ENCODE results near the gene LMX1B. TPM values are rescaled to one million over a fixed set of nuclear protein-coding genes. Genes with fewer than 3 reads are reported as not detected.

LMX1B gene
- polyA plus RNA-seq, 1 of the 3 experiments (the other 2 are of a cell fraction) = not detected

DNA sequence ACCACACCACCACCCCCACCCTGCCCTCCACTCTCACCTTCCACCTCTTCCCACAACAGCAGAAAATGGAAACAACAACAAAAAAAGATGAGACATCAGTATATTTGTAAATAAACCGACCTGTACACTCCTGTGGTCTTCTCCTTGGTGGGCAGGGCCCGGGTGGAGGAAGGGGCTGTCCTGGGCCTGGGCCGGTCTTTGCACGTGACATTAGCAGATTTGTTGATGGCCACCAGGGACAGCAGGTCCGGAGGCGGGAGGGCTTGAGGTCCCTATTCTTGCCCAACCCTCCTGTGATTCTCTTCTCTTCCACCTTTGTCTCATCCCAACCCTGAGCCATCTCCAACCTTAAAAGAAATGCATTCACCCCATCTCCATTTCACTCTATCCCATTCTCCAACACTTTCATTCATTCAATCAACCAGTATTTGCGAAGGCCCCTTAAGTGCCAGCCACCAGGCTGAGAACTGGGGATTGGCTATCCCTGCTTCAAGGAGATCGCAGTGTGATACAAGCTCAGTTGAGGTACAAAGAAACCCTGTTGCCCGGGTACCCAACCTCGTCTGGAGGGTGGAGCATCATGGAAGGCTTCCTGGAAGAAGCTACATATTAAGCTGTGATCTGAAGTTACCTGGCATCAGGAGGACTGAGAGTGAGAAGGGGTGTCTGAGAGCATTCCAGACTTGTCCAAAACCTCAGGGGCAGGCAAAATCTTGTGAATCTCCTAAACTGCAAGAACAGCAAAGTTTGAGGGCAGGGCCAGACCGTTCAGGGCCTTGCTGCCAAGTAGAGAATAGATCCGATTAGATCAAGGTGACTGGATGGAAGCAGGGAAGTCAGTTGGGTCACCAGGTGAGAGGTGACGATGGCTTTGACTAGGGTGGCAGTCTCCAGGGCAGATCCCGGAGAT is 87.4 kb downstream of the LMX1B start (continued):
- TF ChIP-seq REST (IDR thresholded peaks at IDR 0.05; ENCODE audit: low read depth, low read length) (no peak), EZH2phosphoT487 (IDR thresholded peaks at IDR 0.05; ENCODE audit: borderline replicate concordance, low read depth) (no peak), NFIC (IDR thresholded peaks at IDR 0.05; ENCODE audit: borderline replicate concordance) (no peak), EP300 (IDR thresholded peaks at IDR 0.05; ENCODE audit: borderline replicate concordance in 1 of 2, low read depth in 1 of 2, low read length in 1 of 2) (no peak), SMC3 (IDR thresholded peaks at IDR 0.05; ENCODE audit: low read depth, low read length) (no peak), MXI1 (IDR thresholded peaks at IDR 0.05; ENCODE audit: low read depth, low read length) (no peak)

- Histone ChIP-seq H2AFZ (ENCODE audit: low read depth) (no peak overlapping the region), H3K9ac (no peak overlapping the region), H3K4me3 (ENCODE audit: low read depth in 2 of 2, low read length in 1 of 2) (no peak overlapping the region), H3F3A (replicated peaks; ENCODE audit: insufficient read depth) (no peaks in the 10 kb centered on the region), H3K27me3 (ENCODE audit: insufficient read depth) (peaks cover 39% of the 10 kb centered on the region; the same call in 1 of the 2 replicates), H4K20me1 (ENCODE audit: insufficient read depth) (no peaks in the 10 kb centered on the region), H3K9me2 (no peaks in the 10 kb centered on the region), H3K9me3 (no peaks in the 10 kb centered on the region), H3K36me3 (replicated peaks in 1 of 2; ENCODE audit: control insufficient read depth in 1 of 2, insufficient read depth in 2 of 2, low read length in 1 of 2) (no peaks in the 10 kb centered on the region), H3K4me2 (no peak overlapping the region), H3K4me1 (ENCODE audit: control insufficient read depth in 1 of 2, insufficient read depth in 2 of 2, low read depth in 1 of 2, low read length in 1 of 2) (peaks cover 0 to 5% of the 10 kb centered on the region in 2 experiments; a peak in 1 of 4 replicates), H3K79me2 (ENCODE audit: insufficient read depth) (no peaks in the 10 kb centered on the region), H3K27ac (ENCODE audit: low read depth in 2 of 2, low read length in 1 of 2) (no peak overlapping the region)
- 46% methylated on average over 9 of the region's 9 CpGs for WGBS (ENCODE audit: low lambda C conversion rate)
- DNase-seq = peak; percentile 25
- no peak for TF ChIP-seq TEAD4 (IDR thresholded peaks at IDR 0.05; ENCODE audit: borderline replicate concordance, insufficient read depth)
- no peak for TF ChIP-seq CHD2 (IDR thresholded peaks at IDR 0.05; ENCODE audit: low read length, partially characterized antibody)
- TF ChIP-seq, protein P1, sequence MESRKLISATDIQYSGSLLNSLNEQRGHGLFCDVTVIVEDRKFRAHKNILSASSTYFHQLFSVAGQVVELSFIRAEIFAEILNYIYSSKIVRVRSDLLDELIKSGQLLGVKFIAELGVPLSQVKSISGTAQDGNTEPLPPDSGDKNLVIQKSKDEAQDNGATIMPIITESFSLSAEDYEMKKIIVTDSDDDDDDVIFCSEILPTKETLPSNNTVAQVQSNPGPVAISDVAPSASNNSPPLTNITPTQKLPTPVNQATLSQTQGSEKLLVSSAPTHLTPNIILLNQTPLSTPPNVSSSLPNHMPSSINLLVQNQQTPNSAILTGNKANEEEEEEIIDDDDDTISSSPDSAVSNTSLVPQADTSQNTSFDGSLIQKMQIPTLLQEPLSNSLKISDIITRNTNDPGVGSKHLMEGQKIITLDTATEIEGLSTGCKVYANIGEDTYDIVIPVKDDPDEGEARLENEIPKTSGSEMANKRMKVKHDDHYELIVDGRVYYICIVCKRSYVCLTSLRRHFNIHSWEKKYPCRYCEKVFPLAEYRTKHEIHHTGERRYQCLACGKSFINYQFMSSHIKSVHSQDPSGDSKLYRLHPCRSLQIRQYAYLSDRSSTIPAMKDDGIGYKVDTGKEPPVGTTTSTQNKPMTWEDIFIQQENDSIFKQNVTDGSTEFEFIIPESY (IDR thresholded peaks at IDR 0.05; ENCODE audit: borderline replicate concordance, low read depth) = no peak
- no peak for TF ChIP-seq MEF2A (IDR thresholded peaks at IDR 0.05; ENCODE audit: borderline replicate concordance, low read depth)
- no peak for TF ChIP-seq CTCF (IDR thresholded peaks at IDR 0.05)
- CTCF ChIA-PET = interaction anchor here (0.6 to 10.9 kb wide), 18 partner anchors 12 to 232 kb away, joined by 3 to 502 read pairs (median 6); no protein-coding TSS in a partner anchor
- POLR2A ChIA-PET = no interaction called here
These were observed 88.0 kb downstream of the LMX1B start for GRCh38 chr9:126701813-126702140.

Measured in SK-N-SH (cell line).